Measurements from ENCODE around the gene SUV39H1. TPM values are rescaled to one million over a fixed set of nuclear protein-coding genes. Genes with fewer than 3 reads are reported as not detected.

Gene SUV39H1
- total and polyA plus RNA-seq, 9 of the 15 experiments (the other 6 are each of a cell fraction or from before 2014, with no cell fraction given), result 4.7 to 34.7 (median 17.9) TPM

DNA sequence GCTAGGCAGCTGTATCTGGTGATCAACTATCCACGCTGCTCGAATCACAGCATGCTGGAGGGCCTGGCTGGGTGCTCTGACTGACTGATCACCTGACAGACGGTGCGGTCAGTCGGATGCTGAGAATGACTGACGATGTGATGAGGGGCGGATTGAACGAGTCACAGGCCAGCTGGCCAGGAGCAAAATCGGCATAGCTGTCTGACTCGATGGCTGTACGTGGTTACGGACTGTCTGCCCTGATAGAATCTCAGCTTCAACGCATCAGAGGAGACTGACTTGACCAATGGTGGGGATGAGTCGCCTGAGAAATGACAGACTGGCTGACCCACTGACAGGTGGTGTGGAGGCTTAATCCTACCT is 1.0 kb upstream of the SUV39H1 start:
- Histone ChIP-seq H2AFZ (ENCODE audit: low read depth, low read length) (no peak overlapping the region), H4K20me1 (replicated peaks; ENCODE audit: control insufficient read depth, insufficient read depth, low read length) (0 out of 2 replicates have a peak, but pooled peaks cover 3% of the 10 kb centered on the region), H3K9me3 (replicated peaks; ENCODE audit: control insufficient read depth, insufficient read depth, low read depth, low read length) (no peaks in the 10 kb centered on the region), H3K36me3 (ENCODE audit: control insufficient read depth, insufficient read depth, low read length) (peaks cover 25% of the 10 kb centered on the region), H3K79me2 (ENCODE audit: control insufficient read depth, insufficient read depth, low read length) (peaks cover 36% of the 10 kb centered on the region), H3K27ac (ENCODE audit: extremely low read depth, low read depth, low read length) (no peak overlapping the region; the same call in 2 of the 3 replicates), H3K9me1 (ENCODE audit: control insufficient read depth, insufficient read depth, low read length) (no peaks in the 10 kb centered on the region), H3K4me3 (peak overlapping the region; percentile 80; the same call in 1 of the 2 replicates), H3K27me3 (ENCODE audit: control insufficient read depth in 2 of 2, insufficient read depth in 2 of 2, low read length in 2 of 2) (no peaks in the 10 kb centered on the region), H3K4me2 (ENCODE audit: insufficient read depth, low read length) (peak overlapping the region; percentile 93), H3K9ac (ENCODE audit: insufficient read depth in 1 of 2, low read depth in 2 of 2, low read length in 2 of 2) (peak overlapping the region in 1 of 2 experiments; percentile 86; a peak in 3 of 4 replicates), H3K4me1 (replicated peaks in 1 of 2; ENCODE audit: control insufficient read depth in 2 of 2, insufficient read depth in 2 of 2, low read length in 2 of 2) (peaks cover 23 to 24% of the 10 kb centered on the region in 2 experiments; a peak in 4 of 5 replicates)
- WGBS (ENCODE audit: insufficient coverage, low coverage, missing lambda C conversion rate), result 8% methylated on average over 10 of the region's 14 CpGs
- TF ChIP-seq, protein P1, sequence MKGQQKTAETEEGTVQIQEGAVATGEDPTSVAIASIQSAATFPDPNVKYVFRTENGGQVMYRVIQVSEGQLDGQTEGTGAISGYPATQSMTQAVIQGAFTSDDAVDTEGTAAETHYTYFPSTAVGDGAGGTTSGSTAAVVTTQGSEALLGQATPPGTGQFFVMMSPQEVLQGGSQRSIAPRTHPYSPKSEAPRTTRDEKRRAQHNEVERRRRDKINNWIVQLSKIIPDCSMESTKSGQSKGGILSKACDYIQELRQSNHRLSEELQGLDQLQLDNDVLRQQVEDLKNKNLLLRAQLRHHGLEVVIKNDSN (CRISPR knock-in tag; IDR thresholded peaks at IDR 0.05), result 0 out of 2 replicates have a peak, but pooled peaks have one; percentile 38
- TF ChIP-seq, protein P2, sequence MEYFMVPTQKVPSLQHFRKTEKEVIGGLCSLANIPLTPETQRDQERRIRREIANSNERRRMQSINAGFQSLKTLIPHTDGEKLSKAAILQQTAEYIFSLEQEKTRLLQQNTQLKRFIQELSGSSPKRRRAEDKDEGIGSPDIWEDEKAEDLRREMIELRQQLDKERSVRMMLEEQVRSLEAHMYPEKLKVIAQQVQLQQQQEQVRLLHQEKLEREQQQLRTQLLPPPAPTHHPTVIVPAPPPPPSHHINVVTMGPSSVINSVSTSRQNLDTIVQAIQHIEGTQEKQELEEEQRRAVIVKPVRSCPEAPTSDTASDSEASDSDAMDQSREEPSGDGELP (CRISPR knock-in tag; IDR thresholded peaks at IDR 0.05; ENCODE audit: borderline replicate concordance), result peak; percentile 34; the same call in 1 of the 2 replicates
- TF ChIP-seq, protein P3, sequence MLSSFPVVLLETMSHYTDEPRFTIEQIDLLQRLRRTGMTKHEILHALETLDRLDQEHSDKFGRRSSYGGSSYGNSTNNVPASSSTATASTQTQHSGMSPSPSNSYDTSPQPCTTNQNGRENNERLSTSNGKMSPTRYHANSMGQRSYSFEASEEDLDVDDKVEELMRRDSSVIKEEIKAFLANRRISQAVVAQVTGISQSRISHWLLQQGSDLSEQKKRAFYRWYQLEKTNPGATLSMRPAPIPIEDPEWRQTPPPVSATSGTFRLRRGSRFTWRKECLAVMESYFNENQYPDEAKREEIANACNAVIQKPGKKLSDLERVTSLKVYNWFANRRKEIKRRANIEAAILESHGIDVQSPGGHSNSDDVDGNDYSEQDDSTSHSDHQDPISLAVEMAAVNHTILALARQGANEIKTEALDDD (IDR thresholded peaks at IDR 0.05), result 0 out of 2 replicates have a peak, but pooled peaks have one; percentile 17
- TF ChIP-seq, protein P4, sequence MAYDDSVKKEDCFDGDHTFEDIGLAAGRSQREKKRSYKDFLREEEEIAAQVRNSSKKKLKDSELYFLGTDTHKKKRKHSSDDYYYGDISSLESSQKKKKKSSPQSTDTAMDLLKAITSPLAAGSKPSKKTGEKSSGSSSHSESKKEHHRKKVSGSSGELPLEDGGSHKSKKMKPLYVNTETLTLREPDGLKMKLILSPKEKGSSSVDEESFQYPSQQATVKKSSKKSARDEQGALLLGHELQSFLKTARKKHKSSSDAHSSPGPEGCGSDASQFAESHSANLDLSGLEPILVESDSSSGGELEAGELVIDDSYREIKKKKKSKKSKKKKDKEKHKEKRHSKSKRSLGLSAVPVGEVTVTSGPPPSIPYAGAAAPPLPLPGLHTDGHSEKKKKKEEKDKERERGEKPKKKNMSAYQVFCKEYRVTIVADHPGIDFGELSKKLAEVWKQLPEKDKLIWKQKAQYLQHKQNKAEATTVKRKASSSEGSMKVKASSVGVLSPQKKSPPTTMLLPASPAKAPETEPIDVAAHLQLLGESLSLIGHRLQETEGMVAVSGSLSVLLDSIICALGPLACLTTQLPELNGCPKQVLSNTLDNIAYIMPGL (CRISPR knock-in tag; IDR thresholded peaks at IDR 0.05), result no peak
- ATAC-seq (no peak), FAIRE-seq (no peak), DNase-seq (ENCODE audit: extremely low read depth in 1 of 4, low spot score in 3 of 4) (no peak)
- ChIA-PET CTCF (ENCODE audit: low intra/inter-chr PET ratio) (no interaction called here), POLR2A (interaction anchor here (1.5 to 2.5 kb wide), 3 partner anchors 10 to 16 kb away, joined by 4 to 8 read pairs (median 4); no protein-coding TSS in a partner anchor)
- in situ Hi-C loops (cut with MboI) (no loop called here), intact Hi-C loops (cut with micrococcal nuclease) (loop anchor here (5.0 kb wide), 2 partner anchors 92 to 107 kb away; partner anchors contain the start of genes GATA1 and HDAC6)
- no TSS peak for BruUV-seq (replicated peaks)

Measured in K562 (cell line).